Vagina (tissue), 2 donors: ENCODE data around the gene DNAJC2.
"Not testable (repeated sequence)": the region's sequence is repeated elsewhere in the genome, so short reads cannot be mapped to it uniquely, and the experiment has no call there.

ENCODE experiments used
- CTCF ChIP-seq, 3 experiments: fragments of 450-650 bp in 2 of 3; fragments of 200-600 bp in 1 of 3; sonication (generic) in 1 of 3; IDR thresholded peaks; one replicate each; pipeline ENCODE4 v1.5.1; 2017 to 2019; ENCODE audit warnings: antibody characterized with exemption in 3 of 3, mild to moderate bottlenecking in 2 of 3, moderate library complexity in 2 of 3
- POLR2A ChIP-seq, 2 donors: fragments of 450-650 bp; IDR thresholded peaks; one replicate each; pipeline ENCODE4 v1.6.1; 2017; ENCODE audit warnings: antibody characterized with exemption in 2 of 2, mild to moderate bottlenecking in 2 of 2, moderate library complexity in 2 of 2

- not testable (repeated sequence) for TF ChIP-seq CTCF, POLR2A (IDR thresholded peaks at IDR 0.05)
These were observed 66.4 kb downstream of the DNAJC2 start for GRCh38 chr7:103278195-103278594.
